Choroid plexus epithelial cell (primary cell): ENCODE measurements around the gene GOPC.

Source experiments
- DNase-seq: peaks from one replicate; pipeline ENCODE4 v3.0.0-alpha.2; 2010; ENCODE audit warnings: low read depth
- H3K4me3 ChIP-seq: 2 replicates; pipeline ENCODE4 v1.5.1; 2011; ENCODE audit warnings: low read depth, mild to moderate bottlenecking, control low read depth, low read length, moderate library complexity
- TF ChIP-seq, protein P1 (sequence below): conservative IDR thresholded peaks from 2 replicates; pipeline ENCODE4 v1.5.1; 2011; ENCODE audit warnings: low read depth, mild to moderate bottlenecking, control low read depth, inconsistent platforms, low read length, moderate library complexity

The GOPC gene

DNA sequence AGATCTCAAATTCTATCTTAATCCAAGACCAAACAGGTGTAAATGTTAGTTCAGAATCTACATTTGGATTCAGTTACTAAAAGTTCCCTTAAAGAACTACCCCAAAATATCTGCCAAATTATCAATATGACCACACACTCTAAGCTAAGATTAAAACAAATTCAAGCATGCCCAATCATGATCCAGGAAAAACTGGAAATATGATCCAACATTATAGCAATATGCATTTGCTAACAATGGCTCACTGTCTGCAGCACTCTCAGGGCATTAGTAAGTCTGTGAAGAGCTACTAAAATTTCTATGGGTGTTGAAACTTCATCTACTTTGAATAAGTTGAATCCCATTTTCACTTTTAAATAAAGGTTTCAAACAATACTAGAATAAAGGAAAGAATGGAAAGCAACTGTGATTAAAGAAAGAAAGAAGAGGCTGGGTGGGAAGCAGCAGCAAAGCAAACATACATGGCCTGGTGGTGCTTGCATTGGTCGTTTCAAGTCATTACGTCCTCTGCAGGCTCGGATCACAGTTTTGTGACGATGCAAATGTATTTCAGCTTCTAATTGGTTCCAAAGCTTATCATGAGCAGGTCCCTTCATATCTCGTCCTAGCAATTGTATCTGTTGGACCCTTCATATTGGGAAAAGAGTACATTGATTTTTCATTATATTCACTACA lies 29.2 kb downstream of the GOPC start:
- TF ChIP-seq, protein P1, sequence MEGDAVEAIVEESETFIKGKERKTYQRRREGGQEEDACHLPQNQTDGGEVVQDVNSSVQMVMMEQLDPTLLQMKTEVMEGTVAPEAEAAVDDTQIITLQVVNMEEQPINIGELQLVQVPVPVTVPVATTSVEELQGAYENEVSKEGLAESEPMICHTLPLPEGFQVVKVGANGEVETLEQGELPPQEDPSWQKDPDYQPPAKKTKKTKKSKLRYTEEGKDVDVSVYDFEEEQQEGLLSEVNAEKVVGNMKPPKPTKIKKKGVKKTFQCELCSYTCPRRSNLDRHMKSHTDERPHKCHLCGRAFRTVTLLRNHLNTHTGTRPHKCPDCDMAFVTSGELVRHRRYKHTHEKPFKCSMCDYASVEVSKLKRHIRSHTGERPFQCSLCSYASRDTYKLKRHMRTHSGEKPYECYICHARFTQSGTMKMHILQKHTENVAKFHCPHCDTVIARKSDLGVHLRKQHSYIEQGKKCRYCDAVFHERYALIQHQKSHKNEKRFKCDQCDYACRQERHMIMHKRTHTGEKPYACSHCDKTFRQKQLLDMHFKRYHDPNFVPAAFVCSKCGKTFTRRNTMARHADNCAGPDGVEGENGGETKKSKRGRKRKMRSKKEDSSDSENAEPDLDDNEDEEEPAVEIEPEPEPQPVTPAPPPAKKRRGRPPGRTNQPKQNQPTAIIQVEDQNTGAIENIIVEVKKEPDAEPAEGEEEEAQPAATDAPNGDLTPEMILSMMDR = no peak
- DNase-seq = no peak
- H3K4me3 ChIP-seq = no peak overlapping the region

DNA sequence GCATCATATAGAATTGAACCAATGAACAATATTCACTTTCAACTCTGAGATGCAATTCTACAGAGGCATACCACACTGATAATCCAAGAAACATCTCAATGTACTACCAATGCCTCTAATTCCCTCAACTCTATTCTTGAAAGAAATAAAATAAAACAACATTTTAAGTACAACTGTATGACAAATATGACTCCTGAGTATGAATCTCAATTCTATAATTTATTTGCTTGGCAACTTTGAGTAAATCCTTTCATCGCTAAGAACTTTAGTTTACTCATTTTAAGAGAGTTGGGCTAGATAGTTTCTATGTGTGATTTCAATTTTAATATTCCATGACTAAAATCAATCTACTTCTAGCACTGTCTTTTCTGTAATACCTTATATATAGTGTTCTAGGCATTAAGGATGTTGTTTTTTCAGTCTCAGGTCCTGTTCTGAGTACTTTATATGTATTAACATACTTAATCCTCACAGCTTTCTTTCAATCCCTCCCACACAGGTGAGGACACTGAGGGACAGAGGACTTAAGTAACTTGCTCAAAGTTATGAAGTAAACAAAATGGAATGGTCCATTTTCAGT lies 33.4 kb downstream of the GOPC start:
- TF ChIP-seq, protein P1 = no peak
- DNase-seq = no peak
- no peak overlapping the region for H3K4me3 ChIP-seq

DNA sequence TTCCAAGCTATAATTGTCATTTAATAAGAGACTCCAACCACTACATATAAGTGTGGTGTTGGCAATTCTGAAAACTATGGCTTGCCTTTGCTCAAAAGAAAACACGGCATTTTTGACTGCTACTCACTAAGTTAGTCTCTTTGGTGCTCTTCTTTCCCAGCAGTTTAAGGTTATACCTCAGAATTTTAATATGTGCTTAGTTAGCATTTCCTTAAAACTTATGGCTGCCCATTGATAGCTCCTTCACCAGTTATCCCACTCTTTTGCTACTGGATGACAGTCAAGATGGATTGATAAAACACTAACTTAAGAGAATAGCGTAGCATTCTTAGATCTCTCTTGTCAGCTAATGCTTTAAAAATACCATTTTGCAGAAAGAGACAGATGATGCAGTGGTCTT lies 34.1 kb downstream of the GOPC start:
- no peak for DNase-seq
- TF ChIP-seq, protein P1 = no peak

DNA sequence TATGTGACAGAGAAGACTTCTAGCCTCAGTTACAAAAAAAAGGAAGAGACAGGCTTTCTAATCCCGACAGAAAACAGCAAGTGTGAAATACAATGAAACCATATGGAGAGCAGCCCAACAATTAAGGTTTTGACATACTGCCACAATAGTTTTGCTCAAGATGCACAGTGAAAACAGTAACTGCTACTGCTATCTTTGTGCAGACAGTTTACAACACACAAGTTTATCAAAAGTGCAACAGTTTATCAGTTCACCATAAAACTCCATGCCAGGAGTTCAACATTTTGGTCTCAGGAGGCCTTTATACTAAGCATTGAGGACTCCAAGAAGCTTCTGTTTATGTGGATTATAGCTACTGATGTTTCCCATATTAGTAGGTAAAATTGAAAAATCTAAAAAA lies 37.6 kb downstream of the GOPC start:
- H3K4me3 ChIP-seq = no peak overlapping the region
- DNase-seq = no peak
- TF ChIP-seq, protein P1 = no peak

More for the DNA sequence above, 34.1 kb downstream of the GOPC start:
- no peak overlapping the region for H3K4me3 ChIP-seq

DNA sequence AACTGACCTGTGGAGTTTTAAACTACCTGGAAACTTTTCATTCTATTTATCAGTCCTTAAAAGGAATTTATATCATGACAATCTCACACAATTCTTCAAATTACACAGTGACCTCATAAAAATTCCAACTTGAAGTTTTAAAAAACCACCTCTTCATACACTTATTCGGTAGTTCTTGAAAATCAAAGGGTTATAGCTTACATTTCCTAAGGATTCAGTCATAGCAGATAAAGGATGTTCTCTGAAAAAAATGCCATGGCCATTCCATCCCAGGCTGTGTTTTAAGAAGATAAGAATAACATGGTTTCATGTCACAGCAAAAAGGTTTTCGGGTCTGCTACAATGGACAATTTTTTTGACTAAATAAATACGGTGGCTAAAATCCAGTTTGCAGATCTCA lies 41.2 kb downstream of the GOPC start:
- no peak overlapping the region for H3K4me3 ChIP-seq
- TF ChIP-seq, protein P1 = no peak
- peak; percentile 22 for DNase-seq

DNA sequence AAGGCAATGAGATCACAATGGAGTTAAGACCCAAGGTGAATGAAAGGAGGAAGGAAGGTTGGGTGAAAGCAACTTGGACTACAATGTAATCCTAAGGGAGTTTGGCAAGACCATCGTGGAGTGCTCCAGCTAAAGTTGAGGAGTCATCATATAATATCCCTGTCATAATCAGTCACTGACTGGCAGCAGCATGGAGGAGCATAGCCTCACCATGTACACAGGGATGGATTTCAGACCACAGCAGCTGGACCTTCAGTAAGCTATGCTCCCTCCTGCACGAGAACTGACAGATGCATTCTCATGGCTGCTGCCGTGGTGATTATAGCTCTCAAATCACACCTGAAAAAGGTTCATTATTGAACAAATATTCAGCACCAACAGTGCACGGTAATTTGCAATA lies 43.0 kb downstream of the GOPC start:
- DNase-seq = no peak
- TF ChIP-seq, protein P1 = no peak
- no peak overlapping the region for H3K4me3 ChIP-seq

DNA sequence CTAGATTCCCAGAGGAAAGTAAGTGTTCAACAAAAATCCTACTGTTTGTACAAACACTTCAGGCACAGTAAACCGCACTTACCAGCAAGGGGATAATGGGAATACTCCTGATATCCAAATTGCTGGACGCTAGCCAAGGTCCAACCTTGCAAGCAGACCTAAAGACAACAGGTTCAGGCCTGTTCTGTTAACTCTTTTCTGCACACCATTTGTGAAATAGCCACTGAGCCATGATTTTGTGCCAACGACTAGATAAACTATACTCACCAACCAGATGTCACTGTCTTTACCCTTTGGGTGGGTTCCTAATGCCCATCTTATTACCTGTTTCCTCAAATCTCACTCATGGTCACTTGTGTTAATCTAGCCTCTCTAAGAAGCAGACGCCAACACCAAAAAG lies 43.5 kb downstream of the GOPC start:
- TF ChIP-seq, protein P1 = no peak
- DNase-seq = no peak
- H3K4me3 ChIP-seq = no peak overlapping the region
